GM21529 (cell line): ENCODE measurements around the gene BACE2.
"Not testable (repeated sequence)": the region's sequence is repeated elsewhere in the genome, so short reads cannot be mapped to it uniquely, and the experiment has no call there.

Experiments used
- ATAC-seq: cut with Tn5 transposase; IDR thresholded peaks from one replicate; pipeline ENCODE4 v1.9.1; 2021; ENCODE audit not compliant: unreplicated experiment

BACE2 gene

GRCh38 chr21:41236352-41236973 is 68.5 kb downstream of the BACE2 start:
- ATAC-seq: no peak

DNA sequence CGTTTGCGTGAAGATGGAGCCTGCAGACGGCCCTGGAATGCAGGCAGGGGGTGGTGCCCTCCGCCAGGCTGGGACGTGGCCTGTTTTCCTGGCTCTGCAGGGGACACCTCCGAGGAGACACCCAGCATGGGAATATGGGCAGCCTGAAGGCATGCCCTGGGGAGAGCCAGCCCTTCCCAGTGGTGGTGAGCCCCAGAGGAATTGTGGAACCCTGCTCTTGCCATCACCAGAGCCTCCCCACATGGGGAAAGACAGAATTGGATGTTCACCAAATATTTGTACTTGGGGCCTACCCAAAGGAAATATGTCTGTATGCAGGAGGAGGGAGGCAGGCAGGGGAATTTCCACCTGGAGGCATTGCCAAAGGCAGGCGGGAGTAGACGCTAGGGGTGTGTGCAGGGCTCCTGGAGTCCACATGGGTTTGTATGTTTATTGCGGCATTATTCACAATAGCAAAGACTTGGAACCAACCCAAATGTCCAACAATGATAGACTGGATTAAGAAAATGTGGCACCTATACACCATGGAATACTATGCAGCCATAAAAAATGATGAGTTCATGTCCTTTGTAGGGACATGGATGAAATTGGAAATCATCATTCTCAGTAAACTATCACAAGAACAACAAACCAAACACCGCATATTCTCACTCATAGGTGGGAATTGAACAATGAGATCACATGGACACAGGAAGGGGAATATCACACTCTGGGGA is 70.3 kb downstream of the BACE2 start:
- ATAC-seq: not testable (repeated sequence)

GRCh38 chr21:41240040-41240439 is 72.1 kb downstream of the BACE2 start:
- ATAC-seq: no peak

- no peak for ATAC-seq
Observed at GRCh38 chr21:41241341-41241740, 73.4 kb downstream of the BACE2 start.

- no peak for ATAC-seq
Observed at GRCh38 chr21:41242238-41242829, 74.4 kb downstream of the BACE2 start.

- no peak for ATAC-seq
Observed at GRCh38 chr21:41243107-41243506, 75.1 kb downstream of the BACE2 start.

DNA sequence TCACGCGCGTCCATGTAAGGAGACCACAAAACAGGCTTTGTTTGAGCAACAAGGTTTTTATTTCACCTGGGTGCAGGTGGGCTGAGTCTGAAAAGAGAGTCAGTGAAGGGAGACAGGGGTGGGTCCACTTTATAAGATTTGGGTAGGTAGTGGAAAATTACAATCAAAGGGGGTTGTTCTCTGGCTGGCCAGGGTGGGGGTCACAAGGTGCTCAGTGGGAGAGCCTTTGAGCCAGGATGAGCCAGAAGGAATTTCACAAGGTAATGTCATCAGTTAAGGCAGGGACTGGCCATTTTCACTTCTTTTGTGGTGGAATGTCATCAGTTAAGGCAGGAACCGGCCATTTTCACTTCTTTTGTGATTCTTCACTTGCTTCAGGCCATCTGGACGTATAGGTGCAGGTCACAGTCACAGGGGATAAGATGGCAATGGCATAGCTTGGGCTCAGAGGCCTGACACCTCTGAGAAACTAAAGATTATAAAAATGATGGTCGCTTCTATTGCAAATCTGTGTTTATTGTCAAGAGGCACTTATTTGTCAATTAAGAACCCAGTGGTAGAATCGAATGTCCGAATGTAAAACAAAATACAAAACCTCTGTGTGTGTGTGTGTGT is 76.4 kb downstream of the BACE2 start:
- not testable (repeated sequence) for ATAC-seq

DNA sequence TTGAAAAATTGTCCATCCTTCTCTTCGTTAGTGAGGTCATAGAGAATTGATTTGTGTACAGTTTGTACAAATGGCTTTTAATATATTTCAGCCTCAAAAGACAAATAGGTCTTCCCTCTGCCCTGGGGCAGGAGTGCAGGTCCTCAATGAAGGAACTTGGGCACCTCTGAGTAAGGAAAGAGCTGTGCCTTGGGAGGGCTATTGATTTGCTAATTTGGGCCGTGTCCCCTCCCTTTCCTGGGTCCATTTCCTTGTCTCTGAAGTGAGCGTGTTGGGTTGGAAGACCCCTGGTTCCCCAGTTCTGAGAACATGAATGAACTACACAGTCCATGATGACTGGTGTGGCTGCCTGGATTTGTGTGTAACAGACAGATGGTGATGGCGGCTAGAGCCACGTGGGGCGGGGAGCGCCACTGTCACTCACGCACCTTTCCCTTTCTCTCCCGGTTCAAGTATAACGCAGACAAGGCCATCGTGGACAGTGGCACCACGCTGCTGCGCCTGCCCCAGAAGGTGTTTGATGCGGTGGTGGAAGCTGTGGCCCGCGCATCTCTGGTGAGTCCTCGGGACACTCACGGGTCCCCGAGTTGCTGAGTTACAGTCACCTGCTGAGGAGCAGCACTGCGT is 77.7 kb downstream of the BACE2 start:
- no peak for ATAC-seq

GRCh38 chr21:41246808-41247207 is 78.8 kb downstream of the BACE2 start:
- no peak for ATAC-seq

- no peak for ATAC-seq
Observed at GRCh38 chr21:41247561-41248545, 79.9 kb downstream of the BACE2 start.

- no peak for ATAC-seq
Observed at GRCh38 chr21:41249476-41249875, 81.5 kb downstream of the BACE2 start.

- no peak for ATAC-seq
Observed at GRCh38 chr21:41250519-41250918, 82.6 kb downstream of the BACE2 start.

- no peak for ATAC-seq
Observed at GRCh38 chr21:41251961-41252642, 84.1 kb downstream of the BACE2 start.

DNA sequence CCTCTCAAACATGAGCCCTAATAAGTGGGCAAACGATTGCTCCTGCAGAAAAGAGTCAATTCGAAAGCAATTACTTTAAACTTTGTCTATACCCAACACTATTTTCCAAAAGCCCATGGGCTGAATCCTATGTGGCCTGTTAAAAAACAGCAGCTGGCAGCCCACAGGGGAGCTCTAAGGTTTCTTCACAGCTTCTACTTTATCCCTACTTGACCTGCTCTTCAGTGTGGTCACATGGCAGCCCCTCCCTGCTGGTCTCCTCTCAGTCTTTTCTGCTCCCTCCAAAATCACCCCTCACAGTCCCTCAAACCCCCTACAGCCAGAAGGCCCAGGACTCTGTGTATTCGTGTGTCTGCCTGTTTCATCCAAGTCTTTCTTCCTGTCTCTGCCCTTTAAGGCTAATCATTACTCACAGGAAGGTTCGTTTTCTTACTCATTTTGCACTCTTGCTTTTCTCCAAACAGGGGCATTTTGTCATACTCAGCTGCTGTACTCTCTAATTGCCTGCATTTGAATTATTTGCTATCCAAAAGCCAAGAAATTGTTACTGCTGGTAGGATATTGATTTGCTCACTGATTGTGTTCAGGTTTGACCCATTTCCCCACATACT is 86.2 kb downstream of the BACE2 start:
- ATAC-seq: no peak

DNA sequence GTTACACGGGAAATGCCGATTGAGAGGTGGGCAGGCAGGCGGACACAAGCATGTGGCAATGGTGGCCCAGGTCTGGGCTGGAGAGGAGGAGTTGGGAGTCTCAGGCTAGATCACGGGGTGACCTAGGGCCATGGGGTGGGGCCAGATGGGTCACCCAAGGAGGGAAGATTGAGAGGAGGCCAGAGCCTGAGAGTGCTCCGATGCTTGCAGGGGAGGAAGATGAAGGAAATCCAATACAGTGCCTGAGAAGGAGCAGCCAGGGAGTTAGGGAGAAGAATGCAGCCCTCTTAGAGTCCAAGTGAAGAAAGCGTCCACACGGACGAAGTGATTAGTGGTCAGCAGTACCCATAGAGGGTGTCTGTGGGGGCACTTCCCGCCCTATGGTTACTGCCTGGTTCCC is 87.2 kb downstream of the BACE2 start:
- no peak for ATAC-seq

DNA sequence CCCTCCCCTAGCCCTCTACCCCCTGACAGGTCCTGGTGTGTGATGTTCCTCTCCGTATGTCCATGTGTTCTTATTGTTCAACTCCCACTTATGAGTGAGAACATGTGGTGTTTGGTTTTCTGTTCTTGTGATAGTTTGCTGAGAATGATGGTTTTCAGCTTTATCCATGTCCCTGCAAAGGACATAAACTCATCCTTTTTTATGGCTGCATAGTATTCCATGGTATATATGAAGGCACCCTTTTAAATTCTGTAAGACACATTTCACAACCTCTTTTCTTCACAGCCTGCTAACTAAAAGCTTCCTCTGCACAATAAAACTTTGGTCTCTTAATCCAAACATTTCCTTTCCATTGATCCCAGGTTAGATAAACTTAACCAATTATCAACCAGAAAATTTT is 88.3 kb downstream of the BACE2 start:
- ATAC-seq: not testable (repeated sequence)

DNA sequence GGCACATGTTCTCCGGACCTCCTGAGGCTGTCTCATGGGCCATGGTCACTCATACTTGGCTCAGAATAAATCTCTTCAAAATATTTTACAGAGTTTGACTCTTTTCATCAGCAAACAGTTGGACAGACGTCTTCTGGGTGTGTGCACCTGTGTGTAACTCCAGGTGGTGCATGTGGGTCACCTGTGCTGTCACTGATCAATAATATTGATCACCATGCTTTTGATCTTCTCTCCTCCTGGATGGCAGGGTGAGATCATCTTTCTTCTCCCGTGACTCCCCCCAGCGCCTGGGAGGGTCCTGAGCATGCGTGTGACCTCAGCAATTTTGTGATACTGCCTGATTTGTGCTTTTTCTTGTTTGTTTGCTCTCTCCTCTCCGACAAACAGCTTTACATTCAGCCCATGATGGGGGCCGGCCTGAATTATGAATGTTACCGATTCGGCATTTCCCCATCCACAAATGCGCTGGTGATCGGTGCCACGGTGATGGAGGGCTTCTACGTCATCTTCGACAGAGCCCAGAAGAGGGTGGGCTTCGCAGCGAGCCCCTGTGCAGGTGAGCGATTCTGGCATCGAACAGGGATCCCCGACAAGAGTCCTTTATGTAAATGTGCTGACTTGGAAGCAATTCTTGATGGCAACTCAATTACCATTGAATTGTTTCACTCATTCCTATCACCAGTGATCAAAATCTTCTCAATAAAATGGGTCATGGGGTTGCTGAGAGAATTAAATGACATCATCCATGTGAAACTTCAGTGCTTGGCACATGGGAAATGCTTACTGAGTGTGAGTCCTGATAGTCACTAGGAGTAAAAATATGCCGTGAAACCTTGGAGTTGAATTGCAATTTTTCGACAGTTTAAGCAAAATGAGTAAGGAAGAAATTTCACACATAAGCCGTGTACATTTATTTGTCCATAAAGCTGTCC is 89.1 kb downstream of the BACE2 start:
- no peak for ATAC-seq

DNA sequence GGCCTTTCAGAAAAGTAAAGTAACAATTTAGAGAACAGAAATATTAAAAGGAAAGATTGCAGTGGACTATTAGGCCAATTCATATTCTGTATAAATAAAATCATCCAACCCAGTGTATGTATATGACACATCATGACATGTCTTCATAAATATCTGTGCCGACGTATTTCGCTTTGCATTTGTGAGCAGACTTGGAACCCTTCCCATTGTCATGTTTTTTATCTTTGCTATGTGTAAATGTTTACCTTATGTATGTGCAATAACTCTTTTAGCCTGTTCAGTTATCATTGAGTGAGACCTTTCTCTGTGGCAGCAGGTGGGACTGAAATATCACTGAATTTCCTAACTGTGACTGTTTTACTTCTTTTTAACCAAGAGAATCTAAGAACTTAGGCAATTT is 90.7 kb downstream of the BACE2 start:
- ATAC-seq: no peak
